Keratinocyte (primary cell): ENCODE data around the gene ZDHHC20. TPM values are rescaled to one million over a fixed set of nuclear protein-coding genes. Genes with fewer than 3 reads are reported as not detected.

ENCODE experiments used
- DNase-seq: peaks from one replicate; pipeline ENCODE4 v3.0.0-alpha.2; 2011; ENCODE audit warnings: low read depth, missing footprints, low spot score
- FAIRE-seq: peaks from 2 replicates; lab custom pipeline; 2011; peaks lifted over from hg19 to GRCh38; lab: Jason Lieb, UNC
- H2AFZ ChIP-seq: 2 replicates; pipeline ENCODE4 v1.6.0; 2012; ENCODE audit warnings: low read length, control low read depth, inconsistent platforms; ENCODE audit not compliant: control insufficient read depth
- H3K27ac ChIP-seq: 2 replicates; pipeline ENCODE4 v1.5.1; 2011; ENCODE audit warnings: low read length; ENCODE audit not compliant: control insufficient read depth, insufficient read depth
- H3K27me3 ChIP-seq: 3 replicates; pipeline ENCODE4 v1.6.0; 2011; ENCODE audit warnings: low read length; ENCODE audit not compliant: control insufficient read depth, insufficient read depth; ENCODE audit errors: extremely low read depth
- H3K36me3 ChIP-seq, 2 experiments: 2 replicates in 1 of 2; 3 replicates in 1 of 2; pipeline ENCODE4 v1.5.1; 2011; ENCODE audit warnings: low read length in 2 of 2, mild to moderate bottlenecking in 1 of 2; ENCODE audit not compliant: control insufficient read depth in 2 of 2, insufficient read depth in 2 of 2; ENCODE audit errors: extremely low read depth in 1 of 2
- H3K4me1 ChIP-seq: 3 replicates; pipeline ENCODE4 v1.5.1; 2011; ENCODE audit warnings: low read length; ENCODE audit not compliant: control insufficient read depth, insufficient read depth; ENCODE audit errors: extremely low read depth
- H3K4me2 ChIP-seq: 3 replicates; pipeline ENCODE4 v1.6.0; 2011; ENCODE audit warnings: low read depth, low read length; ENCODE audit not compliant: control insufficient read depth, insufficient read depth; ENCODE audit errors: extremely low read depth
- H3K4me3 ChIP-seq, 3 experiments: fragments of 200-600 bp in 1 of 3; sonication (generic) in 1 of 3; 2 replicates in 2 of 3; 3 replicates in 1 of 3; pipeline ENCODE4 v1.5.1; 2011 to 2016; ENCODE audit warnings: low read length in 3 of 3, mild to moderate bottlenecking in 3 of 3, control low read depth in 2 of 3, inconsistent platforms in 1 of 3, low read depth in 1 of 3, mixed read lengths in 1 of 3, mixed run types in 1 of 3, moderate library complexity in 1 of 3; ENCODE audit not compliant: control insufficient read depth in 2 of 3, insufficient read depth in 2 of 3; ENCODE audit errors: extremely low read depth in 1 of 3
- H3K79me2 ChIP-seq: 2 replicates; pipeline ENCODE4 v1.6.0; 2012; ENCODE audit warnings: low read length; ENCODE audit not compliant: control insufficient read depth, insufficient read depth
- H3K9ac ChIP-seq: 3 replicates; pipeline ENCODE4 v1.6.0; 2011; ENCODE audit warnings: low read length; ENCODE audit not compliant: control insufficient read depth, insufficient read depth; ENCODE audit errors: extremely low read depth
- H3K9me1 ChIP-seq: 3 replicates; pipeline ENCODE4 v1.6.0; 2011; ENCODE audit warnings: low read length; ENCODE audit not compliant: control insufficient read depth, insufficient read depth; ENCODE audit errors: extremely low read depth
- H3K9me3 ChIP-seq: 2 replicates; pipeline ENCODE4 v1.5.1; 2012; ENCODE audit warnings: low read depth, low read length; ENCODE audit not compliant: control insufficient read depth
- H4K20me1 ChIP-seq: 3 replicates; pipeline ENCODE4 v1.6.0; 2011; ENCODE audit warnings: low read length; ENCODE audit not compliant: control insufficient read depth, insufficient read depth; ENCODE audit errors: extremely low read depth
- EZH2 ChIP-seq: IDR thresholded peaks from one replicate; pipeline ENCODE4 v1.6.1; 2012; ENCODE audit warnings: inconsistent platforms, mild to moderate bottlenecking, low read length, moderate library complexity
- dilution Hi-C: fragments of 300-500 bp; cut with MboI; formaldehyde crosslinking; loops from one replicate; pipeline ENCODE4 v1.7.0; 2020; ENCODE audit warnings: low sequenced_read_pairs; ENCODE audit not compliant: extremely low pct_ligation_motif_present
- polyA plus RNA-seq, 5 experiments: library from polyadenylated mRNA; depleted of rRNA in 3 of 5; stranded (reverse) in 3 of 5; stranded (forward) in 1 of 5; unstranded in 1 of 5; fragments of >200 nt; gene quantifications; 1 replicate in 1 of 5; 2 replicates in 3 of 5; 3 replicates in 1 of 5; pipeline versions ENCODE4 v1.2.1 to v1.2.3, GENCODE V29; 2011 to 2012; ENCODE audit warnings: missing spikeins in 2 of 5, low read depth in 1 of 5, low replicate concordance in 1 of 5
- TF ChIP-seq, protein P1 (sequence below), 3 experiments: IDR thresholded peaks in 1 of 3; conservative IDR thresholded peaks in 1 of 3; optimal IDR thresholded peaks in 1 of 3; 2 replicates in 2 of 3; 3 replicates in 1 of 3; pipeline versions ENCODE3 to v1.5.1; 2011; ENCODE audit warnings: low read length in 3 of 3, mild to moderate bottlenecking in 3 of 3, moderate library complexity in 2 of 3, control low read depth in 1 of 3, inconsistent platforms in 1 of 3; ENCODE audit not compliant: insufficient read depth in 2 of 3; ENCODE audit errors: extremely low read depth in 1 of 3

Gene ZDHHC20
- polyA plus RNA-seq, 1 donor (not counting 4 experiments of a cell fraction or from before 2014, with no cell fraction given), result 45.8 TPM

DNA sequence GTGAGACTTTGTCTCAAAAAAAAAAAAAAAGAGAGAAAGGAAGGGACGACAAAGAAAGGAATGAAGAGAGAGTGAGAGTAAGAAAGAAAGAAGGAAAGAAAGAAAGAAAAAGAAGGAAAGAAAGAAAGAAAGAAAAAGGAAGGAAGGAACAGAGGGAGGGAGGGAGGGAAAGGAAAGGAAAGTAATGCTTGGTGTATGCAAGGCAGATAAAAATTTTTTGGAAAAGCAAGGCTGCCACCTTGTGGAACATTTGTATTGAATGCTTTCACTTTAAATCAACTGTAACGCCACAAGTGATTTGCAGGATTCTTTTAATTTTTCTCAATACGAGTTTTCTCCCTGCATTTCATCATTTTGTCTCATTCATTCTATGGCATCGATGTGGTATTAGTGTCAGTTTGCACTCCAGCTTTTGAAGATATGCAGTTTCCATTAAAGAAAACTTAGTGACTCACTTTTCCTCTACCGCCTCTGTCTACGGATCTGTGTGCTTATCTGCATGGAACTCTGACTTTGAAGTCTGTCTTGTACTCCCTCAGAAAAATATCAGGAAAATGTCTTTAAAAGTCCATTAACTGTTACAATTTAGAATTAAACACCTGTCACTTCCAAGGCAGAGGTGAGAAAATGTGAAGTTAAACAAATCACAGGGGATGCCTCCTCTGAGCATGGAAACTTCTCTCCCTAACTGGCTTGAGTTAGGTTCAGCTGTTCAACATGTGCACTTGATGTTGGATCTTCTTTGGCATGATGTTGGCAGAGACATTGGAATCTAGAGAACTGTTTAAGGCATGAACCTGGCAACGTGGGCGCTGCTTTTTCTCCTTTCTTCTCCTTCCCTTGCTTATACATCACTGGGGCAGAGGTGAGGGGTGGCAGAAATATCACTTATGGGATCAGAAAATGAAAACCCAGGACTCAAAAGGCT lies 20.0 kb upstream of the ZDHHC20 start:
- Histone ChIP-seq H2AFZ (peak overlapping the region; percentile 52), H3K79me2 (no peaks in the 10 kb centered on the region)
- FAIRE-seq, result peak; percentile 68

DNA sequence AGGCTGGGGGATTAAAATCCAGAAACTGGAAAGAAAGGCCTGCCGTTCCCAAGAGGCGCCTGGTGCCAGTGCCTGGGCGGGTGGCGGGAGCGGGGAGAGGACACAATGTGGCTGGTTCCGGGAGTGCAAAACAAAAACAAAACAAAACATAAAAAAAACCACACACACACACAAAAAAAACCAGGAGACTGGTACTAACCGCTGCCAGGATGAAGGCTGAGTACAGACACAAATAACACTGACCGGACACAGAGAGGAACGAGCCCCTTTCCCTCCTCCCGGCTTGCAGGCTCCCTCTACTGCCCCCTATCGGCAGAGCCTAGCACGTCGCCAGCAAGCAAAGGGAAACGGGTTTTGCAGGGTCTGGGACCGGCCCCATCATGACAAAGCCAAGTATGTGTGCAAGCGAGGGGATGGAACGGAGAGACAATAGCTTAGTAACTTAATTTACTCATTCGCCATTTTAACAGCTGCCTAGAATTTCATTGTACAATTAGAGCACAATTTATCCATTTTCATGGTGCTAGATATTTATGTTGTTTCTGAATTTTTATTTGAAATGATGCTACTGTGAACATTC lies 17.9 kb upstream of the ZDHHC20 start:
- H3K27ac ChIP-seq, result peak overlapping the region; percentile 26
- no peaks in the 10 kb centered on the region for H3K9me3 ChIP-seq
- H3K4me1 ChIP-seq, result peaks cover 5% of the 10 kb centered on the region
- no peaks in the 10 kb centered on the region for H4K20me1 ChIP-seq
- no peaks in the 10 kb centered on the region for H3K79me2 ChIP-seq
- no peaks in the 10 kb centered on the region for H3K9me1 ChIP-seq
- H3K36me3 ChIP-seq, result no peaks in the 10 kb centered on the region
- peak overlapping the region; percentile 61 for H3K9ac ChIP-seq
- peak; percentile 63 for DNase-seq
- no peaks in the 10 kb centered on the region for H3K27me3 ChIP-seq
- peak; percentile 13 for FAIRE-seq
- peak overlapping the region; percentile 77 for H3K4me2 ChIP-seq
- dilution Hi-C loops, result no loop called here
- peak overlapping the region; percentile 23 to 51 (median 29) for H3K4me3 ChIP-seq
- peak overlapping the region; percentile 68 for H2AFZ ChIP-seq
- TF ChIP-seq, protein P1, sequence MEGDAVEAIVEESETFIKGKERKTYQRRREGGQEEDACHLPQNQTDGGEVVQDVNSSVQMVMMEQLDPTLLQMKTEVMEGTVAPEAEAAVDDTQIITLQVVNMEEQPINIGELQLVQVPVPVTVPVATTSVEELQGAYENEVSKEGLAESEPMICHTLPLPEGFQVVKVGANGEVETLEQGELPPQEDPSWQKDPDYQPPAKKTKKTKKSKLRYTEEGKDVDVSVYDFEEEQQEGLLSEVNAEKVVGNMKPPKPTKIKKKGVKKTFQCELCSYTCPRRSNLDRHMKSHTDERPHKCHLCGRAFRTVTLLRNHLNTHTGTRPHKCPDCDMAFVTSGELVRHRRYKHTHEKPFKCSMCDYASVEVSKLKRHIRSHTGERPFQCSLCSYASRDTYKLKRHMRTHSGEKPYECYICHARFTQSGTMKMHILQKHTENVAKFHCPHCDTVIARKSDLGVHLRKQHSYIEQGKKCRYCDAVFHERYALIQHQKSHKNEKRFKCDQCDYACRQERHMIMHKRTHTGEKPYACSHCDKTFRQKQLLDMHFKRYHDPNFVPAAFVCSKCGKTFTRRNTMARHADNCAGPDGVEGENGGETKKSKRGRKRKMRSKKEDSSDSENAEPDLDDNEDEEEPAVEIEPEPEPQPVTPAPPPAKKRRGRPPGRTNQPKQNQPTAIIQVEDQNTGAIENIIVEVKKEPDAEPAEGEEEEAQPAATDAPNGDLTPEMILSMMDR (optimal IDR thresholded peaks at IDR 0.05 in 1 of 3, IDR thresholded peaks at IDR 0.05 in 1 of 3, conservative IDR thresholded peaks at IDR 0.05 in 1 of 3; ENCODE audit: extremely low read depth in 1 of 3, insufficient read depth in 2 of 3, low read length in 3 of 3), result peak; percentile 91 to 97 (median 97)
- TF ChIP-seq EZH2, result no peak

More for the DNA sequence above, 20.0 kb upstream of the ZDHHC20 start:
- Histone ChIP-seq H3K36me3 (no peaks in the 10 kb centered on the region), H3K4me2 (peak overlapping the region; percentile 89), H3K9ac (peak overlapping the region; percentile 22), H3K9me1 (no peaks in the 10 kb centered on the region), H3K4me3 (peak overlapping the region in 2 of 3 experiments; percentile 55 to 57), H3K9me3 (no peaks in the 10 kb centered on the region), H3K27ac (no peak overlapping the region), H3K27me3 (no peaks in the 10 kb centered on the region), H3K4me1 (peaks cover 5% of the 10 kb centered on the region), H4K20me1 (no peaks in the 10 kb centered on the region)
- no peak for DNase-seq
- dilution Hi-C loops, result no loop called here
- TF ChIP-seq EZH2, result no peak
- TF ChIP-seq, protein P1 (optimal IDR thresholded peaks at IDR 0.05 in 1 of 3, IDR thresholded peaks at IDR 0.05 in 1 of 3, conservative IDR thresholded peaks at IDR 0.05 in 1 of 3; ENCODE audit: extremely low read depth in 1 of 3, insufficient read depth in 2 of 3, low read length in 3 of 3), result peak in 2 of 3 experiments; percentile 36 to 39
